ENCODE data around the gene MRPL2. TPM values are rescaled to one million over a fixed set of nuclear protein-coding genes. Genes with fewer than 3 reads are reported as not detected.
A peak's percentile ranks its signal among the peaks of the same experiment; 100 is the strongest.

MRPL2 gene
- total and polyA plus RNA-seq, 2 of the 4 experiments (the other 2 are of a cell fraction) = 18.1 to 45.9 TPM

DNA sequence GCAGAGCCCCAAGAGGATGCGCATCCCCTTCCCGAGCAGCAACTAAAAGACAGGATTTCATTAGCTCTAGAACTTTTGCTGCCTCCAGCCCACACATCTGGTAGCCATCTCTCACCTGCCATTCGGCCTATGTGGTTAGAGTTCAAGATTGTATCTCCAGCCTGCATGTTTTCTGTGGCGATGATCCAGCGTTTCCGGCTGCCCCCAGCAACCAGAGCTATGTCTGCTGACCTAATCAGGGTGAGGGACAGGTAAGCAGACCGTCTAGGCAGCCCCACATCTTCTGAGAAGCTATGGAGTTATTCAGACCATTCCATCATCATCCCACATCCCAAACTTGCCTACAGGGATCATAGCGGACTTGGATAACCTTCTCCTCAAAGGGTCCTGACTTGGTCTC lies 3.3 kb downstream of the MRPL2 start (continued):
- no peak for TF ChIP-seq BHLHE40 (IDR thresholded peaks at IDR 0.05; ENCODE audit: low read depth, low read length)
- no peak for TF ChIP-seq POLR2A (IDR thresholded peaks at IDR 0.05; ENCODE audit: low read depth, low read length)
- TF ChIP-seq, protein P1, sequence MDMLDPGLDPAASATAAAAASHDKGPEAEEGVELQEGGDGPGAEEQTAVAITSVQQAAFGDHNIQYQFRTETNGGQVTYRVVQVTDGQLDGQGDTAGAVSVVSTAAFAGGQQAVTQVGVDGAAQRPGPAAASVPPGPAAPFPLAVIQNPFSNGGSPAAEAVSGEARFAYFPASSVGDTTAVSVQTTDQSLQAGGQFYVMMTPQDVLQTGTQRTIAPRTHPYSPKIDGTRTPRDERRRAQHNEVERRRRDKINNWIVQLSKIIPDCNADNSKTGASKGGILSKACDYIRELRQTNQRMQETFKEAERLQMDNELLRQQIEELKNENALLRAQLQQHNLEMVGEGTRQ (IDR thresholded peaks at IDR 0.05; ENCODE audit: low read depth, low read length) = no peak
- TF ChIP-seq RFX5 (IDR thresholded peaks at IDR 0.05; ENCODE audit: low read depth, low read length) = no peak

DNA sequence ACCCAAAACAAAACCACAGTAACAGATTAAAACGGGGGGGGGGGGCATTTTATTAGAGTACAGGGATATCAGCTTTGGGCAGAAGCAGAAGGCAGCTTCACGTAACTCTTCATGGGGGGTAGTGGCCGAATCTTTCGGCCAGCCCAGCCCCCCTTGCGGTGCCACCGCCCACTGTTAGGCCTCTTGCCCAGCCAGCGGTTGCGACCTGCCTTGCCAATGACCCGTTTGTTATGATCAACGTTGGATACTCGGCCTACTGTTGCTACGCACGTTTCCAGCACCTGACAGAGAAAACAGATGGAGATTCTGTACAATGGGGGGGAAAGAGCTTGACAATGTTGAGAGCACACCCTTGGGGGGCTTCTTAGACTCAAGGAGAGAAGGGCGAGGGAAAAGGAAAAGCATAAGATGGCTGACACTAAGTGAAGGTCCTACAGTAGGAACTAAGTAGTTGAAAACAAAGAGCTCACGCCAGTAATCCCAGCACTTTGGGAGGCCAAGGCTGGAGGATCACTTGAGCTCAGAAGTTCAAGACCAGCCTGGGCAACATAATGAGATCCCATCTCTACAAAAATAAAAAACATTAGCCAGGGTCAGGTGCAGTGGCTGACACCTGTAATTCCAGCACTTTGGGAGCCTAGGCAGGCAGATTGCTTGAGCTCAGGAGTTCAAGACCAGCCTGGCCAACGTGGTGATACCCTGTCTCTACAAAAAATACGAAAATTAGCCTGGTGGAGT lies 4.9 kb downstream of the MRPL2 start:
- H3K27me3 ChIP-seq (ENCODE audit: control insufficient read depth, insufficient read depth, low read length) = no peaks in the 10 kb centered on the region
- no peak overlapping the region for H2BK20ac ChIP-seq (ENCODE audit: low read depth, low read length)
- BruUV-seq (replicated peaks) = no TSS peak
- peaks cover 21% of the 10 kb centered on the region for H3K9me1 ChIP-seq (ENCODE audit: insufficient read depth, low read length)
- no peaks in the 10 kb centered on the region for H4K20me1 ChIP-seq (ENCODE audit: insufficient read depth, low read length)
- H2AK9ac ChIP-seq (replicated peaks; ENCODE audit: low read depth, low read length, poor library complexity) = peak overlapping the region; percentile 92
- intact Hi-C loops (cut with micrococcal nuclease) (loop anchor here (1.0 to 5.0 kb wide), 2 partner anchors 10 to 88 kb away; no protein-coding TSS in a partner anchor), dilution Hi-C loops (cut with HindIII; ENCODE audit: low sequenced_read_pairs, unreplicated experiment) (no loop called here), in situ Hi-C loops (cut with MboI; ENCODE audit: low sequenced_read_pairs) (no loop called here)
- peaks cover 36% of the 10 kb centered on the region for H3K36me3 ChIP-seq (ENCODE audit: control insufficient read depth, insufficient read depth, low read length)
- H3K14ac ChIP-seq (replicated peaks; ENCODE audit: low read depth, low read length) = peak overlapping the region; percentile 66; the same call in 1 of the 2 replicates
- no peak overlapping the region for H3K56ac ChIP-seq (ENCODE audit: extremely low read depth, insufficient read depth, low read length)
- WGBS, 2 experiments (ENCODE audit: extremely low coverage in 2 of 2, insufficient read length in 1 of 2) = 72% methylated on average over 11 of the region's 17 CpGs; no CpG with 5 or more reads in 1 of the 2 experiments
- peak overlapping the region; percentile 16; the same call in 1 of the 2 replicates for H3K4me3 ChIP-seq (ENCODE audit: insufficient read depth, low read depth, low read length)
- no peak overlapping the region for H3K23ac ChIP-seq (ENCODE audit: low read depth, low read length)
- H4K5ac ChIP-seq (ENCODE audit: low read depth, low read length) = peak overlapping the region; percentile 95
- CTCF ChIA-PET = no interaction called here
- peak overlapping the region; percentile 41; the same call in 1 of the 2 replicates for H4K91ac ChIP-seq (ENCODE audit: insufficient read depth, low read depth, low read length)
- no peak for ATAC-seq (ENCODE audit: low read depth)
- peaks cover 30 to 64% of the 10 kb centered on the region in 2 experiments for H3K79me1 ChIP-seq (ENCODE audit: low read depth in 1 of 2, low read length in 2 of 2)
- peak overlapping the region; percentile 61 for H2BK5ac ChIP-seq (ENCODE audit: low read depth, low read length, poor library complexity, severe bottlenecking)
- no peak overlapping the region for H2BK120ac ChIP-seq (ENCODE audit: low read depth, low read length)
- peak overlapping the region; percentile 17; the same call in 1 of the 2 replicates for H3K27ac ChIP-seq (ENCODE audit: insufficient read depth, low read length)
- H3K9me3 ChIP-seq (ENCODE audit: control insufficient read depth, insufficient read depth, low read length) = no peaks in the 10 kb centered on the region
- H3K18ac ChIP-seq (ENCODE audit: low read depth, low read length) = no peak overlapping the region
- H3K4me1 ChIP-seq (ENCODE audit: control insufficient read depth, insufficient read depth, low read length) = peaks cover 20% of the 10 kb centered on the region
- H3K4me2 ChIP-seq (ENCODE audit: low read depth, low read length) = no peak overlapping the region
- H2BK15ac ChIP-seq (ENCODE audit: low read depth, low read length) = no peak overlapping the region; the same call in 2 of the 3 replicates
- H4K8ac ChIP-seq (ENCODE audit: low read depth in 2 of 2, low read length in 2 of 2) = peak overlapping the region; percentile 84 to 97
- peak overlapping the region; percentile 51 for H3K4ac ChIP-seq (ENCODE audit: low read depth, low read length)
- H2AFZ ChIP-seq (replicated peaks; ENCODE audit: low read length, poor library complexity) = peak overlapping the region; percentile 28
- H3K9ac ChIP-seq (ENCODE audit: low read depth, low read length) = no peak overlapping the region
- POLR2A ChIA-PET (ENCODE audit: unreplicated experiment) = interaction anchor here (0.5 to 1.1 kb wide), 5 partner anchors 9 to 302 kb away, joined by 3 to 4 read pairs (median 3); no protein-coding TSS in a partner anchor
- no peak for DNase-seq
- H2AK5ac ChIP-seq (ENCODE audit: low read depth, low read length) = peak overlapping the region; percentile 92
- TF ChIP-seq CEBPB (IDR thresholded peaks at IDR 0.05; ENCODE audit: low read depth, low read length) (no peak), CHD1 (IDR thresholded peaks at IDR 0.05; ENCODE audit: low read depth, low read length) (no peak), RFX5 (IDR thresholded peaks at IDR 0.05; ENCODE audit: low read depth, low read length) (no peak), MAFK (IDR thresholded peaks at IDR 0.05; ENCODE audit: low read depth, low read length) (no peak), NFE2L2 (IDR thresholded peaks at IDR 0.05; ENCODE audit: low read depth, low read length) (no peak), POLR2A (IDR thresholded peaks at IDR 0.05; ENCODE audit: low read depth, low read length) (no peak), MXI1 (IDR thresholded peaks at IDR 0.05; ENCODE audit: borderline replicate concordance, low read depth, low read length) (no peak), RAD21 (IDR thresholded peaks at IDR 0.05; ENCODE audit: low read length) (no peak), BHLHE40 (IDR thresholded peaks at IDR 0.05; ENCODE audit: low read depth, low read length) (no peak), SMC3 (IDR thresholded peaks at IDR 0.05; ENCODE audit: low read depth, low read length) (no peak)
- TF ChIP-seq, protein P2, sequence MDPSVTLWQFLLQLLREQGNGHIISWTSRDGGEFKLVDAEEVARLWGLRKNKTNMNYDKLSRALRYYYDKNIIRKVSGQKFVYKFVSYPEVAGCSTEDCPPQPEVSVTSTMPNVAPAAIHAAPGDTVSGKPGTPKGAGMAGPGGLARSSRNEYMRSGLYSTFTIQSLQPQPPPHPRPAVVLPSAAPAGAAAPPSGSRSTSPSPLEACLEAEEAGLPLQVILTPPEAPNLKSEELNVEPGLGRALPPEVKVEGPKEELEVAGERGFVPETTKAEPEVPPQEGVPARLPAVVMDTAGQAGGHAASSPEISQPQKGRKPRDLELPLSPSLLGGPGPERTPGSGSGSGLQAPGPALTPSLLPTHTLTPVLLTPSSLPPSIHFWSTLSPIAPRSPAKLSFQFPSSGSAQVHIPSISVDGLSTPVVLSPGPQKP (IDR thresholded peaks at IDR 0.05; ENCODE audit: borderline replicate concordance, low read depth, low read length) = no peak
- TF ChIP-seq, protein P1 (IDR thresholded peaks at IDR 0.05; ENCODE audit: low read depth, low read length) = no peak
